Activated CD8-positive, alpha-beta memory T cell treated with anti-CD3 and anti-CD28 coated beads for 1 hour (primary cell): ENCODE data around the gene TJAP1.
"Not testable (repeated sequence)": the region's sequence is repeated elsewhere in the genome, so short reads cannot be mapped to it uniquely, and the experiment has no call there.

Experiments used
- DNase-seq, 2 donors: peaks; one replicate each; pipeline ENCODE4 v3.0.0-alpha.2; 2020; ENCODE audit warnings: low read depth in 1 of 2; ENCODE audit errors: extremely low read depth in 1 of 2

TJAP1 gene

DNA sequence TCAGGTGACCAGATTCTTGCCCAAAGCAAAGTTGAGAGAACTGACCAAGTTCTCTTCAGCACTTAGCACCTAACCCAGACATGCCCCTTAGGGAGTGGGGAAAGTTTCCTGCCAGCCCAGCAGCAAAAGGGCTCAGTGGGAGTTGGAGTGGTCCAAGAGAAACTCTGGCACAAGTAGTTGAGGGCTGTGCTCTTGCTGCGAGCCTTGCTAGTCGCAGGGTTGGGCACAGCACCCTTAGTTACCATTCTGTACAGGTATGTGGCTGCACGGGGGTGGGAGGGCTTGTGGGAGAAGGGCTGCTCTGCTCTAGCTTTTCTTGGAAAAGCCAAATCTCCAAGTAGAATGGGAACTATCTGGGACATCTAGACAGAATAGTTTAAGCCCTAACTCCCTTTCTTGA, 45.9 kb downstream of the TJAP1 start:
- no peak for DNase-seq

GRCh38 chr6:43524483-43524961, 47.2 kb downstream of the TJAP1 start:
- no peak for DNase-seq

GRCh38 chr6:43532201-43532600, 54.8 kb downstream of the TJAP1 start:
- no peak for DNase-seq

GRCh38 chr6:43538986-43539385, 61.6 kb downstream of the TJAP1 start:
- not testable (repeated sequence) for DNase-seq

DNA sequence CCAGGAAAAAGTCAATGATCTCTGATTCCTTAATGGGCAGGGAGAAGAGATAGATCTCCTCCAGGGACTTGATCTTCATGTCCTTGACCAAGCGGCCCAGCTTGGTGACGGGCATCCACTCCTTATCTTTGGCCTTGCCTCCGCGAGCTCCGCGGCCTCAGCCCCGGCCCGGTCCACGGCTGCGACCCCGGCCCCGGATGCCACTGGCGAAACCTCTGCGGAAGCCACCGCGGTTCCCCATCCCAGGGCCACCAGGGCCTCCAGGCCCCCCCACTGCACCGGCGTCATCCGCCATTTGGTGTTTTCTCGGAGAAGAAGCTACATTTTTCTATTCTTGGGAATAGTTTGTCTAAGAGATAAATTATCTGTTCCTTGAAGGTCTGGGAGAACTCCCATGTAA, 62.0 kb downstream of the TJAP1 start:
- not testable (repeated sequence) for DNase-seq

- DNase-seq = no peak
These were observed 63.1 kb downstream of the TJAP1 start for GRCh38 chr6:43540507-43540906.

- DNase-seq = no peak
These were observed 64.6 kb downstream of the TJAP1 start for GRCh38 chr6:43541774-43542471.

DNA sequence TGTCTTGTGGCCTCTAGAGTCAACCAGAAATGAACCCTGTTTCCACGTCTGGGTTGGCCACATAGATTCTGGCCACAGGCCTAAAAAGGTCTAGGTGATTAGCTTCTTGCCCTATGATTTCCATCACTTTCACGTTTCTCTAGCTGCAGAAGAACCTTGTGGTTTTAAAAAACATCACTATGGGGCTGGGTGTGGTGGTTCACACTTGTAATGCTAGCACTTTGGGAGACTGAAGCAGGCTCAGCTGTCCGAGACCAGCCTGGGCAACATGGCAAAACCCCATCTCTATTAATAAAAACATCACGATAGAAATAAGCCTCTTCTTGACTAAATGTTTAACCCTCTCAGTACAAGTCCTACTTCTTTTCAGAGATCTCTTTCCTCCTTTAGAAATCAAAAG, 67.1 kb downstream of the TJAP1 start:
- no peak for DNase-seq

DNA sequence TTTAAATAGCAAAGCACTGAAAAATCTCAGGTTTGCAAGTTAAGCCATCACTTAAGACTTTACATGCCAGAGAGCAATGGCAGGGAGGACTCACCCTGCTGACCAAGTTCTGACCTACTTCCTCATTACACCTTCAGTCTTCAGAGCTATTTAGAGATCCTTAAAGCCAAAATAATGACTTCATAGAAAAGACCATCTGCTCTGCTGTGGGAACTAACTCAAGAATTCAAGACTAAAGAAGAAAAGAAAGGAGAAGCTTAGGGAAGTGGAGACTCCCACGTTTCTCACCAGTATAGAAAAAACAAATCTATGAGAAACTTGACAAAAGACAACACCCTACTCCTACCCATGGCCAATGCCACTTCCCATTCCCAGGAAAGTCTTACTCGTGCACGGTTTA, 69.9 kb downstream of the TJAP1 start:
- DNase-seq = no peak
